H9 (cell line): Measurements from ENCODE around the gene GALNT2. TPM values are rescaled to one million over a fixed set of nuclear protein-coding genes. Genes with fewer than 3 reads are reported as not detected.
A peak's percentile ranks its signal among the peaks of the same experiment; 100 is the strongest.

Experiments
- DNase-seq: peaks from one replicate; pipeline ENCODE4 v3.0.0-alpha.2; 2017
- H2AFZ ChIP-seq: one replicate; pipeline ENCODE4 v1.6.1; 2013; ENCODE audit warnings: mild to moderate bottlenecking, low read length, control low read depth, moderate library complexity
- H2AK5ac ChIP-seq: 2 replicates; pipeline ENCODE4 v1.6.1; 2013; ENCODE audit warnings: low read length, control low read depth, mixed read lengths; ENCODE audit not compliant: insufficient read length
- H2BK120ac ChIP-seq: one replicate; pipeline ENCODE4 v1.6.1; 2013; ENCODE audit warnings: low read depth, mild to moderate bottlenecking, low read length, control low read depth, inconsistent platforms; ENCODE audit not compliant: poor library complexity, severe bottlenecking
- H2BK12ac ChIP-seq: 2 replicates; pipeline ENCODE4 v1.6.1; 2013; ENCODE audit warnings: low read length, control low read depth, mixed read lengths, low read depth; ENCODE audit not compliant: insufficient read length
- H2BK15ac ChIP-seq: 2 replicates; pipeline ENCODE4 v1.6.1; 2013; ENCODE audit warnings: low read depth, low read length, control low read depth
- H2BK20ac ChIP-seq: one replicate; pipeline ENCODE4 v1.6.1; 2013; ENCODE audit warnings: low read depth, mild to moderate bottlenecking, low read length, control low read depth, inconsistent platforms; ENCODE audit not compliant: poor library complexity, severe bottlenecking
- H2BK5ac ChIP-seq: 2 replicates; pipeline ENCODE4 v1.6.1; 2013; ENCODE audit warnings: low read length, control low read depth, mixed read lengths; ENCODE audit not compliant: insufficient read length
- H3K14ac ChIP-seq: 2 replicates; pipeline ENCODE4 v1.6.1; 2013; ENCODE audit warnings: low read length, control low read depth; ENCODE audit not compliant: insufficient read depth
- H3K18ac ChIP-seq: 2 replicates; pipeline ENCODE4 v1.6.1; 2013; ENCODE audit warnings: low read depth, mild to moderate bottlenecking, mixed read lengths, low read length, control low read depth; ENCODE audit not compliant: insufficient read length
- H3K23ac ChIP-seq: 2 replicates; pipeline ENCODE4 v1.6.1; 2013; ENCODE audit warnings: low read length, control low read depth, mixed read lengths, low read depth; ENCODE audit not compliant: insufficient read length
- H3K23me2 ChIP-seq: 2 replicates; pipeline ENCODE4 v1.6.1; 2013; ENCODE audit warnings: low read depth, mild to moderate bottlenecking, mixed read lengths, low read length, control low read depth; ENCODE audit not compliant: insufficient read length, poor library complexity, severe bottlenecking
- H3K27ac ChIP-seq: 2 replicates; pipeline ENCODE4 v1.5.1; 2013; ENCODE audit warnings: low read length, control low read depth, mixed read lengths, low read depth; ENCODE audit not compliant: insufficient read length
- H3K27me3 ChIP-seq: 2 replicates; pipeline ENCODE4 v1.6.1; 2013; ENCODE audit warnings: low read length, control low read depth, inconsistent platforms; ENCODE audit not compliant: insufficient read depth
- H3K4ac ChIP-seq: 2 replicates; pipeline ENCODE4 v1.6.1; 2013; ENCODE audit warnings: low read depth, mild to moderate bottlenecking, control low read depth, inconsistent platforms, low read length, moderate library complexity
- H3K4me1 ChIP-seq: 2 replicates; pipeline ENCODE4 v1.6.1; 2013; ENCODE audit warnings: low read length, control low read depth, inconsistent platforms; ENCODE audit not compliant: insufficient read depth
- H3K4me2 ChIP-seq: 2 replicates; pipeline ENCODE4 v1.6.1; 2013; ENCODE audit warnings: low read length, control low read depth, mixed read lengths; ENCODE audit not compliant: insufficient read length, insufficient read depth
- H3K56ac ChIP-seq: 2 replicates; pipeline ENCODE4 v1.6.1; 2013; ENCODE audit warnings: low read depth, mild to moderate bottlenecking, mixed read lengths, low read length, control low read depth; ENCODE audit not compliant: insufficient read length
- H3K79me1 ChIP-seq: 2 replicates; pipeline ENCODE4 v1.6.1; 2013; ENCODE audit warnings: low read depth, mild to moderate bottlenecking, moderate library complexity, low read length, control low read depth, inconsistent platforms; ENCODE audit not compliant: insufficient read depth, poor library complexity, severe bottlenecking
- H3K79me2 ChIP-seq: 2 replicates; pipeline ENCODE4 v1.6.1; 2013; ENCODE audit warnings: low read length, control low read depth, inconsistent platforms; ENCODE audit not compliant: insufficient read depth
- H3K9ac ChIP-seq: 2 replicates; pipeline ENCODE4 v1.6.1; 2013; ENCODE audit warnings: low read length, control low read depth, mixed read lengths; ENCODE audit not compliant: insufficient read length; ENCODE audit errors: extremely low read depth
- H3K9me3 ChIP-seq: one replicate; pipeline ENCODE4 v1.6.1; 2013; ENCODE audit warnings: low read depth, low read length, inconsistent platforms; ENCODE audit not compliant: control insufficient read depth
- H3T11ph ChIP-seq: one replicate; pipeline ENCODE4 v1.6.1; 2013; ENCODE audit warnings: mild to moderate bottlenecking, low read length, control low read depth, inconsistent platforms
- H4K20me1 ChIP-seq: one replicate; pipeline ENCODE4 v1.6.1; 2013; ENCODE audit not compliant: control insufficient read depth, insufficient read length, insufficient read depth
- H4K5ac ChIP-seq: 2 replicates; pipeline ENCODE4 v1.6.1; 2013; ENCODE audit warnings: low read depth, mild to moderate bottlenecking, mixed read lengths, low read length, control low read depth; ENCODE audit not compliant: insufficient read length
- H4K8ac ChIP-seq: replicated peaks from 2 replicates; pipeline ENCODE4 v1.6.1; 2013; ENCODE audit warnings: low read length, control low read depth, mixed read lengths, low read depth; ENCODE audit not compliant: insufficient read length
- H4K91ac ChIP-seq: 2 replicates; pipeline ENCODE4 v1.6.1; 2013; ENCODE audit warnings: low read depth, mild to moderate bottlenecking, moderate library complexity, mixed read lengths, low read length, control low read depth; ENCODE audit not compliant: insufficient read length
- H3K27ac Mint-ChIP-seq, 3 experiments: 2 replicates in 2 of 3; 3 replicates in 1 of 3; pipeline ENCODE4 v1.8.0; 2020 to 2021; ENCODE audit warnings: mixed read lengths in 3 of 3, mild to moderate bottlenecking in 1 of 3, moderate library complexity in 1 of 3
- H3K27me3 Mint-ChIP-seq: 2 replicates; pipeline ENCODE4 v1.8.0; 2021; ENCODE audit warnings: low read depth, mild to moderate bottlenecking, moderate library complexity, mixed read lengths
- H3K36me3 Mint-ChIP-seq, 3 experiments: 2 replicates in 2 of 3; 3 replicates in 1 of 3; pipeline ENCODE4 v1.8.0; 2020 to 2021; ENCODE audit warnings: low read depth in 3 of 3, mixed read lengths in 3 of 3; ENCODE audit not compliant: insufficient read depth in 1 of 3
- H3K4me1 Mint-ChIP-seq, 2 experiments: 2 replicates each; pipeline ENCODE4 v1.8.0; 2020; ENCODE audit warnings: mixed read lengths in 2 of 2
- H3K4me3 Mint-ChIP-seq, 2 experiments: 2 replicates in 1 of 2; 3 replicates in 1 of 2; pipeline ENCODE4 v1.8.0; 2020 to 2021; ENCODE audit warnings: mild to moderate bottlenecking in 2 of 2, mixed read lengths in 2 of 2, moderate library complexity in 1 of 2
- H3K9me3 Mint-ChIP-seq, 2 experiments: 2 replicates in 1 of 2; 3 replicates in 1 of 2; pipeline ENCODE4 v1.8.0; 2020; ENCODE audit warnings: mild to moderate bottlenecking in 2 of 2, mixed read lengths in 2 of 2, moderate library complexity in 1 of 2
- WGBS: extraction: QIAGEN DNeasy Blood & Tissue Kit; methylation state at CpG from one replicate; pipeline ENCODE4 v1.1.7; 2013; ENCODE audit warnings: missing lambda C conversion rate, low lambda C conversion rate, mixed read lengths; ENCODE audit not compliant: insufficient read length; ENCODE audit errors: extremely low coverage; 5-methylcytosine and 5-hydroxymethylcytosine counted together
- total RNA-seq: library from RNA; stranded (reverse); gene quantifications from 2 replicates; pipeline ENCODE4 v1.2.1, GENCODE V29; 2021
- TF ChIP-seq, protein P1 (sequence below): fragments of 200-600 bp; sonication (generic); conservative IDR thresholded peaks from 3 replicates; pipeline ENCODE4 v1.8.0; 2021; ENCODE audit warnings: antibody characterized with exemption, mild to moderate bottlenecking

Gene GALNT2
- total RNA-seq, 1 experiment from 2014 or later: 57.6 TPM

DNA sequence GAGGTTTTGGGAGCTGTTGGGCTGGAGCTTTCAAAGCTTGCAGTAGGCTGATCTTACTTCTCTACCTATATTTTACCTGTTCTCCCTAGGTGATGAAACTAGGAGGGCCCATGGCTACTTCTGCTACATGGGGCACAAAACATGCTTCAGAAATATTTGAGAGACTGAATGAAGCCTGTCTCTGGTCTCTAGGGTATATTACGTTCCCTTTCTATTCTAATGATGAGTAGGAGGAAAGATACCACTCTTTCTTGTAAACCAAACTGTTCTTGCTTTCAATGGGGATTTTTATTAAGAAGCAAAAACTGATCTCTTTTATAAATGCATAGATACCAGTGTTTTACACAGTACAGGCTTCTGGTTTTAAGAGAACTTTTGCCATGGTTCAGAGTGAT, 103.1 kb downstream of the GALNT2 start:
- Histone ChIP-seq H2BK12ac (no peak overlapping the region), H3T11ph (no peak overlapping the region), H3K9me3 (no peaks in the 10 kb centered on the region), H4K91ac (no peak overlapping the region), H3K4me1 (peaks cover 6% of the 10 kb centered on the region), H4K5ac (no peak overlapping the region), H2BK5ac (no peak overlapping the region), H3K14ac (no peak overlapping the region), H3K4ac (no peak overlapping the region), H4K8ac (no peak overlapping the region), H2AK5ac (no peak overlapping the region), H2BK15ac (no peak overlapping the region), H4K20me1 (no peaks in the 10 kb centered on the region), H2AFZ (no peak overlapping the region), H3K79me2 (peaks cover 2% of the 10 kb centered on the region; the same call in 1 of the 2 replicates), H3K27me3 (no peaks in the 10 kb centered on the region), H3K23ac (no peak overlapping the region), H3K79me1 (peaks cover 3% of the 10 kb centered on the region), H3K4me2 (no peak overlapping the region), H3K9ac (no peak overlapping the region), H3K27ac (no peak overlapping the region), H3K18ac (no peak overlapping the region), H2BK120ac (no peak overlapping the region), H3K56ac (no peak overlapping the region), H2BK20ac (no peak overlapping the region), H3K23me2 (no peaks in the 10 kb centered on the region)
- H3K27me3 Mint-ChIP-seq: no peaks in the 10 kb centered on the region
- no CpG with 5 or more reads among the region's 1 CpG for WGBS
- no peak overlapping the region for H3K4me3 Mint-ChIP-seq
- no peak overlapping the region; a peak in 1 of 7 replicates for H3K27ac Mint-ChIP-seq
- TF ChIP-seq, protein P1, sequence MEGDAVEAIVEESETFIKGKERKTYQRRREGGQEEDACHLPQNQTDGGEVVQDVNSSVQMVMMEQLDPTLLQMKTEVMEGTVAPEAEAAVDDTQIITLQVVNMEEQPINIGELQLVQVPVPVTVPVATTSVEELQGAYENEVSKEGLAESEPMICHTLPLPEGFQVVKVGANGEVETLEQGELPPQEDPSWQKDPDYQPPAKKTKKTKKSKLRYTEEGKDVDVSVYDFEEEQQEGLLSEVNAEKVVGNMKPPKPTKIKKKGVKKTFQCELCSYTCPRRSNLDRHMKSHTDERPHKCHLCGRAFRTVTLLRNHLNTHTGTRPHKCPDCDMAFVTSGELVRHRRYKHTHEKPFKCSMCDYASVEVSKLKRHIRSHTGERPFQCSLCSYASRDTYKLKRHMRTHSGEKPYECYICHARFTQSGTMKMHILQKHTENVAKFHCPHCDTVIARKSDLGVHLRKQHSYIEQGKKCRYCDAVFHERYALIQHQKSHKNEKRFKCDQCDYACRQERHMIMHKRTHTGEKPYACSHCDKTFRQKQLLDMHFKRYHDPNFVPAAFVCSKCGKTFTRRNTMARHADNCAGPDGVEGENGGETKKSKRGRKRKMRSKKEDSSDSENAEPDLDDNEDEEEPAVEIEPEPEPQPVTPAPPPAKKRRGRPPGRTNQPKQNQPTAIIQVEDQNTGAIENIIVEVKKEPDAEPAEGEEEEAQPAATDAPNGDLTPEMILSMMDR: no peak
- peaks cover 5 to 13% of the 10 kb centered on the region in 2 experiments for H3K9me3 Mint-ChIP-seq
- DNase-seq: peak; percentile 1
- H3K36me3 Mint-ChIP-seq: peaks cover 4 to 12% (median 6%) of the 10 kb centered on the region in 3 experiments
- H3K4me1 Mint-ChIP-seq: peaks cover 35 to 42% of the 10 kb centered on the region in 2 experiments
